Muscle layer of colon (tissue), 2 donors: Measurements from ENCODE around the gene NFS1.
"Not testable (repeated sequence)": the region's sequence is repeated elsewhere in the genome, so short reads cannot be mapped to it uniquely, and the experiment has no call there.

Source experiments
- H3K27ac ChIP-seq: one replicate; pipeline ENCODE4 v1.7.0; 2013; ENCODE audit warnings: low read depth, mild to moderate bottlenecking, low read length, moderate library complexity
- H3K27me3 ChIP-seq, 2 donors: one replicate each; pipeline ENCODE4 v1.7.0; 2013; ENCODE audit warnings: low read length in 2 of 2, mild to moderate bottlenecking in 2 of 2; ENCODE audit not compliant: insufficient read depth in 2 of 2, control insufficient read depth in 1 of 2
- H3K36me3 ChIP-seq: one replicate; pipeline ENCODE4 v1.7.0; 2013; ENCODE audit warnings: mild to moderate bottlenecking, low read length; ENCODE audit not compliant: insufficient read depth
- H3K4me1 ChIP-seq: one replicate; pipeline ENCODE4 v1.7.0; 2013; ENCODE audit warnings: mild to moderate bottlenecking, low read length; ENCODE audit not compliant: insufficient read depth
- H3K4me3 ChIP-seq, 2 donors: one replicate each; pipeline ENCODE4 v1.7.0; 2013; ENCODE audit warnings: low read length in 2 of 2, low read depth in 1 of 2, mild to moderate bottlenecking in 1 of 2, moderate library complexity in 1 of 2
- H3K9ac ChIP-seq: one replicate; pipeline ENCODE4 v1.7.0; 2013; ENCODE audit warnings: low read length
- H3K9me3 ChIP-seq: one replicate; pipeline ENCODE4 v1.7.0; 2013; ENCODE audit warnings: mild to moderate bottlenecking, low read length
- donor health status: abdominal sarcoma.
- donor health status: Adenocarcinoma of cecum.

Gene NFS1

GRCh38 chr20:35702824-35703695 is 3.9 kb upstream of the NFS1 start:
- H3K4me3 ChIP-seq, result no peak overlapping the region
- no peaks in the 10 kb centered on the region for H3K9me3 ChIP-seq
- no peaks in the 10 kb centered on the region for H3K27me3 ChIP-seq
- H3K36me3 ChIP-seq, result peaks cover 45% of the 10 kb centered on the region
- H3K27ac ChIP-seq, result no peak overlapping the region
- no peak overlapping the region for H3K9ac ChIP-seq
- peaks cover 9% of the 10 kb centered on the region for H3K4me1 ChIP-seq

GRCh38 chr20:35702051-35702823 is 3.1 kb upstream of the NFS1 start:
- Histone ChIP-seq H3K9ac (no peak overlapping the region), H3K36me3 (peaks cover 45% of the 10 kb centered on the region), H3K9me3 (no peaks in the 10 kb centered on the region), H3K4me1 (peaks cover 17% of the 10 kb centered on the region), H3K27me3 (no peaks in the 10 kb centered on the region), H3K4me3 (no peak overlapping the region), H3K27ac (no peak overlapping the region)

- H3K4me3 ChIP-seq, result no peak overlapping the region
Observed at GRCh38 chr20:35700625-35701148, 1.5 kb upstream of the NFS1 start.

DNA sequence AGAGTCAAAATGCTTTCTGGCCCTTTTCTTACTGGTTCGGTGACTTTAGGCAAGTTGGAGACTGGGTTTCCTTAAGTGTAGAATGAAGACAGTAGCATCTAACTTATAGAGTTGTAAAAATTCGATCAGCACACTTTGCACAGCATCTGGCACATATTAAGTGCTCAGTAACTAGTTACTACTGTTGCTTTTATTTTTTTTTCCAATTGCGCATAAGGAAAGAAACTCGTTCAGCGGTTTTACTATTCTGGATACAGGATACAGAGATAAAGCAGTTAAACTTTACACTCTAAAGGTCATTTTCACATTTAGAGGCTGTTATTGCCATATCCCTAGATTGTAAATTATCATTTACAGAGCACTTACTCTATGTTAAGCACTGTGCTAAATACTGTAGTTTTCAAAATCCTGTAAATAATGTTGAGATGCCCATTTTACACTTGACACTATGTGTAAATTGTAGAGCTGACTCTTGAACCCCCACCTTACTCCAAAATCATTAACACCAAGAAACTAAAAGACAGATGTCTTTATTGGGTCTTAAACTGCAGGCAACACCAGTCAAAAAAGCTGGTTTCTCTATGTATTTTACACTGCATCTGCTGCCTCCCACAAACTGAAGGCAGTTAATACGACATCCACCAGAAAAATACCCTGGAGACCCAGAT is 939 bp upstream of the NFS1 start:
- Histone ChIP-seq H3K27ac (peak overlapping the region; percentile 96), H3K4me3 (peak overlapping the region; percentile 71 to 95), H3K27me3 (no peaks in the 10 kb centered on the region), H3K9me3 (no peaks in the 10 kb centered on the region), H3K9ac (peak overlapping the region; percentile 66), H3K4me1 (peaks cover 18% of the 10 kb centered on the region), H3K36me3 (peaks cover 44% of the 10 kb centered on the region)

More at GRCh38 chr20:35700625-35701148, 1.5 kb upstream of the NFS1 start:
- Histone ChIP-seq H3K9ac (no peak overlapping the region), H3K27ac (peak overlapping the region; percentile 56), H3K4me1 (peaks cover 18% of the 10 kb centered on the region), H3K36me3 (peaks cover 42% of the 10 kb centered on the region), H3K27me3 (no peaks in the 10 kb centered on the region), H3K9me3 (no peaks in the 10 kb centered on the region)

GRCh38 chr20:35698298-35699126 is 640 bp downstream of the NFS1 start:
- Histone ChIP-seq H3K4me1 (peaks cover 18% of the 10 kb centered on the region), H3K4me3 (peak overlapping the region; percentile 71 to 95), H3K27ac (peak overlapping the region; percentile 96), H3K9me3 (no peaks in the 10 kb centered on the region), H3K36me3 (peaks cover 30% of the 10 kb centered on the region), H3K27me3 (no peaks in the 10 kb centered on the region), H3K9ac (peak overlapping the region; percentile 66)

GRCh38 chr20:35697696-35698297 is 1.4 kb downstream of the NFS1 start:
- Histone ChIP-seq H3K4me3 (peak overlapping the region; percentile 71 to 95), H3K27me3 (no peaks in the 10 kb centered on the region), H3K9ac (no peak overlapping the region), H3K9me3 (no peaks in the 10 kb centered on the region), H3K36me3 (peaks cover 25% of the 10 kb centered on the region), H3K4me1 (peaks cover 18% of the 10 kb centered on the region), H3K27ac (no peak overlapping the region)

GRCh38 chr20:35695978-35696377 is 3.2 kb downstream of the NFS1 start:
- H3K27ac ChIP-seq, result no peak overlapping the region
- no peak overlapping the region for H3K4me3 ChIP-seq
- no peaks in the 10 kb centered on the region for H3K27me3 ChIP-seq
- H3K4me1 ChIP-seq, result peaks cover 18% of the 10 kb centered on the region
- no peaks in the 10 kb centered on the region for H3K9me3 ChIP-seq
- peaks cover 15% of the 10 kb centered on the region for H3K36me3 ChIP-seq
- no peak overlapping the region for H3K9ac ChIP-seq

GRCh38 chr20:35695245-35695749 is 3.9 kb downstream of the NFS1 start:
- no peak overlapping the region for H3K27ac ChIP-seq
- no peaks in the 10 kb centered on the region for H3K9me3 ChIP-seq
- no peak overlapping the region for H3K4me3 ChIP-seq
- peaks cover 18% of the 10 kb centered on the region for H3K4me1 ChIP-seq
- H3K9ac ChIP-seq, result no peak overlapping the region
- no peaks in the 10 kb centered on the region for H3K27me3 ChIP-seq
- H3K36me3 ChIP-seq, result peaks cover 20% of the 10 kb centered on the region

GRCh38 chr20:35690265-35690664 is 8.9 kb downstream of the NFS1 start:
- Histone ChIP-seq H3K4me3 (no peak overlapping the region), H3K27me3 (no peaks in the 10 kb centered on the region), H3K4me1 (no peaks in the 10 kb centered on the region)

DNA sequence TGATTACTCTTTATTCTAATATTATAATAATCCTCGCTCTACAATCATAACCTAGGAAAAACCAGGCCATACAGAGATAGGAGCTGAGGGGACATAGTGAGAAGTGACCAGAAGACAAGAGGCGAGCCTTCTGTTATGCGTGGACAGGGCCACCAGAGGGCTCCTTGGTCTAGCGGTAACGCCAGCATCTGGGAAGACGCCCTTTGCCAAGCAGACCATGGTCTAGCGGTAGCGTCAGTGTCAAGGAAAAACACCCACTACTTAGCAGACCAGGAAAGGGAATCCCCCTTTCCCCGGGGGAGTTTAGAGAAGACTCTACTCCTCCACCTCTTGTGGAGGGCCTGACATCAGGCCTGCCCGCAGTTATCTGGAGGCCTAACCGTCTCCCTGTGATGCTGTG is 12.3 kb downstream of the NFS1 start:
- H3K9me3 ChIP-seq, H3K27ac ChIP-seq, H3K9ac ChIP-seq, H3K27me3 ChIP-seq, H3K4me3 ChIP-seq, H3K4me1 ChIP-seq: not testable (repeated sequence)
- peaks cover 19% of the 10 kb centered on the region for H3K36me3 ChIP-seq

More at GRCh38 chr20:35690265-35690664, 8.9 kb downstream of the NFS1 start:
- Histone ChIP-seq H3K27ac (no peak overlapping the region), H3K9me3 (no peaks in the 10 kb centered on the region), H3K9ac (no peak overlapping the region), H3K36me3 (peaks cover 23% of the 10 kb centered on the region)
